ENCODE data around the gene PTMS.

DNA sequence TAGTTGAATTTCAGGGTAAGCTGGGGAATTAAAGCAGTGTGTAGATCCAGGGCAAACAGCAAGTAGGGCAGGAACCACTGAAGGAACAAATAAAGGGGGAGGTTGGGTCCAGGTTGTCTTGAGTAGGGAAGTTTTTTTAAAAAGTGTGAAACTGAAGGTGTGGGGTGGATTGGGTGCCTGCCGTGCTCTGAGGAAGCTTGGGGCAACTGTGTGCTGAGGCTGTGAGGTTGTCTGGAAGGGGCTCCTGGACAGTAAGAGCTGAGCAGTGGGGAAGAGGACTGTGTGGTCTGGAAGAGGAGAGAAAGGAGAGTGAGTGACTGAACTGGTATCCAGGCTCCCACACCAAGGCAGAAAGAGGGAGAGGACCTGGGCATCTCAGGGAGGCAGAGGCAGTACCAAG lies 44.6 kb downstream of the PTMS start:
- TF ChIP-seq, protein P1, sequence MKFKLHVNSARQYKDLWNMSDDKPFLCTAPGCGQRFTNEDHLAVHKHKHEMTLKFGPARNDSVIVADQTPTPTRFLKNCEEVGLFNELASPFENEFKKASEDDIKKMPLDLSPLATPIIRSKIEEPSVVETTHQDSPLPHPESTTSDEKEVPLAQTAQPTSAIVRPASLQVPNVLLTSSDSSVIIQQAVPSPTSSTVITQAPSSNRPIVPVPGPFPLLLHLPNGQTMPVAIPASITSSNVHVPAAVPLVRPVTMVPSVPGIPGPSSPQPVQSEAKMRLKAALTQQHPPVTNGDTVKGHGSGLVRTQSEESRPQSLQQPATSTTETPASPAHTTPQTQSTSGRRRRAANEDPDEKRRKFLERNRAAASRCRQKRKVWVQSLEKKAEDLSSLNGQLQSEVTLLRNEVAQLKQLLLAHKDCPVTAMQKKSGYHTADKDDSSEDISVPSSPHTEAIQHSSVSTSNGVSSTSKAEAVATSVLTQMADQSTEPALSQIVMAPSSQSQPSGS (tag by site-specific recombination; IDR thresholded peaks at IDR 0.05; ENCODE audit: low read depth), result no peak
- TF ChIP-seq, protein P2, sequence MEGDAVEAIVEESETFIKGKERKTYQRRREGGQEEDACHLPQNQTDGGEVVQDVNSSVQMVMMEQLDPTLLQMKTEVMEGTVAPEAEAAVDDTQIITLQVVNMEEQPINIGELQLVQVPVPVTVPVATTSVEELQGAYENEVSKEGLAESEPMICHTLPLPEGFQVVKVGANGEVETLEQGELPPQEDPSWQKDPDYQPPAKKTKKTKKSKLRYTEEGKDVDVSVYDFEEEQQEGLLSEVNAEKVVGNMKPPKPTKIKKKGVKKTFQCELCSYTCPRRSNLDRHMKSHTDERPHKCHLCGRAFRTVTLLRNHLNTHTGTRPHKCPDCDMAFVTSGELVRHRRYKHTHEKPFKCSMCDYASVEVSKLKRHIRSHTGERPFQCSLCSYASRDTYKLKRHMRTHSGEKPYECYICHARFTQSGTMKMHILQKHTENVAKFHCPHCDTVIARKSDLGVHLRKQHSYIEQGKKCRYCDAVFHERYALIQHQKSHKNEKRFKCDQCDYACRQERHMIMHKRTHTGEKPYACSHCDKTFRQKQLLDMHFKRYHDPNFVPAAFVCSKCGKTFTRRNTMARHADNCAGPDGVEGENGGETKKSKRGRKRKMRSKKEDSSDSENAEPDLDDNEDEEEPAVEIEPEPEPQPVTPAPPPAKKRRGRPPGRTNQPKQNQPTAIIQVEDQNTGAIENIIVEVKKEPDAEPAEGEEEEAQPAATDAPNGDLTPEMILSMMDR (tag by site-specific recombination; IDR thresholded peaks at IDR 0.05), result no peak
- TF ChIP-seq GLI4 (tag by site-specific recombination; IDR thresholded peaks at IDR 0.05) (no peak), ZFP69B (tag by site-specific recombination; IDR thresholded peaks at IDR 0.05) (no peak), ZNF394 (tag by site-specific recombination; IDR thresholded peaks at IDR 0.05; ENCODE audit: borderline replicate concordance) (no peak), ZFP37 (tag by site-specific recombination; IDR thresholded peaks at IDR 0.05) (no peak), SALL2 (tag by site-specific recombination; IDR thresholded peaks at IDR 0.05; ENCODE audit: borderline replicate concordance) (no peak), ZBTB20 (tag by site-specific recombination; IDR thresholded peaks at IDR 0.05) (no peak)
- TF ChIP-seq, protein P3, sequence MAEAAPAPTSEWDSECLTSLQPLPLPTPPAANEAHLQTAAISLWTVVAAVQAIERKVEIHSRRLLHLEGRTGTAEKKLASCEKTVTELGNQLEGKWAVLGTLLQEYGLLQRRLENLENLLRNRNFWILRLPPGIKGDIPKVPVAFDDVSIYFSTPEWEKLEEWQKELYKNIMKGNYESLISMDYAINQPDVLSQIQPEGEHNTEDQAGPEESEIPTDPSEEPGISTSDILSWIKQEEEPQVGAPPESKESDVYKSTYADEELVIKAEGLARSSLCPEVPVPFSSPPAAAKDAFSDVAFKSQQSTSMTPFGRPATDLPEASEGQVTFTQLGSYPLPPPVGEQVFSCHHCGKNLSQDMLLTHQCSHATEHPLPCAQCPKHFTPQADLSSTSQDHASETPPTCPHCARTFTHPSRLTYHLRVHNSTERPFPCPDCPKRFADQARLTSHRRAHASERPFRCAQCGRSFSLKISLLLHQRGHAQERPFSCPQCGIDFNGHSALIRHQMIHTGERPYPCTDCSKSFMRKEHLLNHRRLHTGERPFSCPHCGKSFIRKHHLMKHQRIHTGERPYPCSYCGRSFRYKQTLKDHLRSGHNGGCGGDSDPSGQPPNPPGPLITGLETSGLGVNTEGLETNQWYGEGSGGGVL (tag by site-specific recombination; IDR thresholded peaks at IDR 0.05), result no peak
- TF ChIP-seq, protein P4, sequence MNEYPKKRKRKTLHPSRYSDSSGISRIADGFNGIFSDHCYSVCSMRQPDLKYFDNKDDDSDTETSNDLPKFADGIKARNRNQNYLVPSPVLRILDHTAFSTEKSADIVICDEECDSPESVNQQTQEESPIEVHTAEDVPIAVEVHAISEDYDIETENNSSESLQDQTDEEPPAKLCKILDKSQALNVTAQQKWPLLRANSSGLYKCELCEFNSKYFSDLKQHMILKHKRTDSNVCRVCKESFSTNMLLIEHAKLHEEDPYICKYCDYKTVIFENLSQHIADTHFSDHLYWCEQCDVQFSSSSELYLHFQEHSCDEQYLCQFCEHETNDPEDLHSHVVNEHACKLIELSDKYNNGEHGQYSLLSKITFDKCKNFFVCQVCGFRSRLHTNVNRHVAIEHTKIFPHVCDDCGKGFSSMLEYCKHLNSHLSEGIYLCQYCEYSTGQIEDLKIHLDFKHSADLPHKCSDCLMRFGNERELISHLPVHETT (tag by site-specific recombination; IDR thresholded peaks at IDR 0.05), result no peak
